ENCODE measurements around the gene MRM1.
A peak's percentile ranks its signal among the peaks of the same experiment; 100 is the strongest.

Gene MRM1, protein sequence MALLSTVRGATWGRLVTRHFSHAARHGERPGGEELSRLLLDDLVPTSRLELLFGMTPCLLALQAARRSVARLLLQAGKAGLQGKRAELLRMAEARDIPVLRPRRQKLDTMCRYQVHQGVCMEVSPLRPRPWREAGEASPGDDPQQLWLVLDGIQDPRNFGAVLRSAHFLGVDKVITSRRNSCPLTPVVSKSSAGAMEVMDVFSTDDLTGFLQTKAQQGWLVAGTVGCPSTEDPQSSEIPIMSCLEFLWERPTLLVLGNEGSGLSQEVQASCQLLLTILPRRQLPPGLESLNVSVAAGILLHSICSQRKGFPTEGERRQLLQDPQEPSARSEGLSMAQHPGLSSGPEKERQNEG

GRCh38 chr17:36601303-36602029 lies at the start of gene MRM1:
Gene MRM1, plus strand, starts transcription at chr17:36601583. Its CDS starts 228 bp downstream, at chr17:36601811.
- peak; percentile 97 for DNase-seq

DNA sequence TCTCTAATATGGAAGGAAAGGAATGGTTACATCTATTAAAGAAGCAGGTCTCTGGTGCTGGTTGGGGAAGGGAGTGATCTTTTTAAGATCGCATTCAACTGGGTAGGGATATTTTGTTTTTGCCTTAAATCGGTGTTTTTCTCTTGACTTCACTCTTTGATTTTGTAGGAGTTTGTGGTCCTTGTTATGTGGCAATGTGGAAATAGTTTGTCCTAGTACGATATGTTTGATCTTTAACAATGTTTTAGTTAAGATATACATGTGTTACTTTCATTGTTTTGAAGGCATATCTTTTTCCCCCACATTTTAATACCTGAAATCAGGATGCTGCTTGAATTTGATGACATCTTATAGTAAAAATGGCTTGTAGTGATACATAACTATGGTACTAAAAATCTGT lies 47.9 kb upstream of the MRM1 start:
- no peak for DNase-seq

DNA sequence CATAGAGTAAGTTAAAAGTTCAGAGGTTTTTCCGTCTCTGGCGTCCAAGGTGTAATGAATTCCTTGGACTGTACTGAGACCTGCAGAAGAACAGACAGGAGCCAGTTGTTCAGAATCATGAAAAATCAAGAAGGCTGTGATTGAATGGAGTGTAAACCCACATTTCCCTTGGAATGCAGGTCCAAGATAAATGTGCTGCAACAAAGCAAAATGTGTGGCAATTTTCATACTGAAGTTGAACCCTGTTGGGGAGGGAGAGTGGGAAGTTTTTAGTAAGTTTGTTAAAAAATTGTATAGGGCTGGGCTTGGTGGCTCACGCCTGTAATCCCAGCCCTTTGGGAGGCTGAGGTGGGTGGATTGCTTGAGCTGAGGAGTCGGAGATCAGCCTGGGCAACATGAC lies 35.3 kb upstream of the MRM1 start:
- no peak for DNase-seq

DNA sequence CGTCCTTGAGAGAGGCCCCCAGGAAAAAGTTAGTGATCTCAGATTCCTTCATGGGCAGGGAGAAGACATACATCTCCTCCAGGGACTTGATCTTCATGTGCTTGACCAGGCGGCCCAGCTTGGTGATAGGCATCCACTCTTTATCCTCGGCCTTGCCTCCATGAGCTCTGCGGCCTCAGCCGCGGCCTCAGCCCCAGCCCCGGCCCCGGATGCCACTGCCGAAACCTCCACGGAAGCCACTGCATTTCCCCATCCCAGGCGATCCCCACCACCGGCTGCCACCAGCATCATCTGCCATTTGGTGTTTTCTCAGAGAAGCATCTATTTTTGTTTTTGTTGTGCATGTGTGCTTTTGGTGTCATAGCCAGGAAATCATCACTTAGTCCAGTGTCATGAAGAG lies 26.4 kb upstream of the MRM1 start:
- DNase-seq: no peak

GRCh38 chr17:36576793-36577192 lies 24.6 kb upstream of the MRM1 start:
- no peak for DNase-seq

GRCh38 chr17:36578671-36579070 lies 22.7 kb upstream of the MRM1 start:
- no peak for DNase-seq

DNA sequence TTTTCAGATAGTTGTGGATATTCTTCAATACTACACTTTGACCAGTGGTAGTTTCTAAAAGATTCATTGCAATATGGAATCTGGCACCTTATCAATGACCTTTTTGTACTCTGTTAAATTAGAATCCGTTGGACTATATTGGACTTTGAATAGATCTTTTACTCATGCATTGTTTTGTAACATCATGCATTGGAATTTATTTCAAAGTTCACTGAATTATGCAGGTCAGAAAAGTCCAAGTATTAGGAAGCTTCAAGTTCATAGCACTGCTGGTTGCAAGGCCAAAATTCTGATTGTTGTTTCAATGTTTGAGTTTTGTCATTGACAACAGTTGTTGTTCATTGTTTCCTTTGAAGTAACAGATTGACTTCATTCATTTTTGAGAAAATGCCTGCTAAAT lies 17.6 kb upstream of the MRM1 start:
- no peak for DNase-seq

GRCh38 chr17:36586138-36586537 lies 15.2 kb upstream of the MRM1 start:
- no peak for DNase-seq

GRCh38 chr17:36590082-36590481 lies 11.3 kb upstream of the MRM1 start:
- DNase-seq: no peak

GRCh38 chr17:36591434-36592315 lies 9.7 kb upstream of the MRM1 start, which contains the start of gene DHRS11:
Gene DHRS11, plus strand, starts transcription at chr17:36591879. Its CDS starts 131 bp downstream, at chr17:36592010.
- peak; percentile 94 for DNase-seq

DNA sequence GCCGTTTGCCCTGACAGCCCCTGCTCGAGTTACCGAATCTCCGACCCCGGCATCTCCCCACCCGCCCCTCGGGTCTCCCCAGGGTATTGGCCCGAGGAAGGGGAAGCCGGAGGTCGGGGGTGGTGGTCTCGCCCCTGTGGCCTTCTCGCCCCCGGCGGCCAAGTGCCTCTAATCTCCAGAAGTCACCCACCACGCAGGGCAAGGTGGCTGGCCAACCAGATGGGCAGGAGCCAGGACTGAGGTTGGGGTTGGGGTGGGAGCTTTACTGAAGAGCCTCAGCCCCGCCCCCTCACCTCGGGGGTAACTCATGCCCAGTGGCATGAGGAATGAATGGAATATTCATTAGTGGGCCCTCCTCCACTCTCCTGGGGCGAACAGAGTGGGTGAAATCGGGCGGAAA lies 9.1 kb upstream of the MRM1 start:
- no peak for DNase-seq

GRCh38 chr17:36592716-36593321 lies 8.6 kb upstream of the MRM1 start:
- DNase-seq: peak; percentile 52

- peak; percentile 47 for DNase-seq
Observed at GRCh38 chr17:36593656-36594316, 7.6 kb upstream of the MRM1 start.

DNA sequence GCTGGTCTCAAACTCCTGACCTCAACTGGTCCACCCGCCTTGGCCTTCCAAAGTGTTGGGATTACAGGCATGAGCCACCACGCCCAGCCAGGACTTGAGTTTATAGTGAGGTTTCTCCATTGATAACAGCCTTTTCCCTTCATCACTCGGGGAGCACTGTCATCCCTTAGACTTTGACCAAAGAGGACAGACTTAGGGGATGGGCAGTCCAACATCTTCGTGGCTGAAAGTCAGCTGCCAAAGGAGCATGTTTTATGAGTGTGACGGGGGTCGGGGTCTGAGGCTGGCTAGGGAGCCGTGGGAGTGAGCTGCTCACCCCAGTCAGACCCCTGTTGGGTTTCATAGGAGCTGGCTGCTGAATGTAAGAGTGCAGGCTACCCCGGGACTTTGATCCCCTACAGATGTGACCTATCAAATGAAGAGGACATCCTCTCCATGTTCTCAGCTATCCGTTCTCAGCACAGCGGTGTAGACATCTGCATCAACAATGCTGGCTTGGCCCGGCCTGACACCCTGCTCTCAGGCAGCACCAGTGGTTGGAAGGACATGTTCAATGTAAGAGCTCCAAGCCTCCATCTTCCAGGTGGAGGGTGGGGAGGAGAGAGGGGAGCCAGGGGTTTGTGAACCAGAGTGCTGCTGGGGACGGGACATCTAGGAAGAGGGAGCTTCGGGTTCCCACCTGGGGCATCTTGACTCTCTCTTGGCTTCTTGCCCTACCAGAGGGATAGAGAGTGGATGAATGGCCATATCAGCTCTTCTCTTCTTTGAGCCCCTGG lies 6.6 kb upstream of the MRM1 start:
- DNase-seq: no peak

DNA sequence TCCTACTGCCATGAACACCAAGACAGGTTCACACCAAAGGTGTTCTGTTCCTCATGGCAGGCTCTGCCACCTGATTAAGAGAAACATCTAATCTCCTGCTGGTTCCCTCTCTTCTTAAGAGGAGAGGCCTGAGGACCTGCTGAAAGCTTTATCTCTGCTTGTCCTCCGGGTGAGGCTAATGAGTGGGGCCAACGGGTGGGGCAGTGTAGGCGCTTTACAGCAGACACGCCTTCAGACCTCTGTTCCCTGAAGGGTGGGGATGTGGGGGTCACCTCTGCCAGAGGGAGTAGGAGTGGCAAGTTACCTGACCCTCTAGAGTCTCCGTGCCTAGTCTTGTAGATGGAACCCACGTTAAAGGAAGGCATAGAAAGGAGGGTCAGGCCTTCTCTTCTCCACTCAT lies 4.2 kb upstream of the MRM1 start:
- DNase-seq: no peak

GRCh38 chr17:36597866-36598777 lies 3.3 kb upstream of the MRM1 start:
- no peak for DNase-seq

DNA sequence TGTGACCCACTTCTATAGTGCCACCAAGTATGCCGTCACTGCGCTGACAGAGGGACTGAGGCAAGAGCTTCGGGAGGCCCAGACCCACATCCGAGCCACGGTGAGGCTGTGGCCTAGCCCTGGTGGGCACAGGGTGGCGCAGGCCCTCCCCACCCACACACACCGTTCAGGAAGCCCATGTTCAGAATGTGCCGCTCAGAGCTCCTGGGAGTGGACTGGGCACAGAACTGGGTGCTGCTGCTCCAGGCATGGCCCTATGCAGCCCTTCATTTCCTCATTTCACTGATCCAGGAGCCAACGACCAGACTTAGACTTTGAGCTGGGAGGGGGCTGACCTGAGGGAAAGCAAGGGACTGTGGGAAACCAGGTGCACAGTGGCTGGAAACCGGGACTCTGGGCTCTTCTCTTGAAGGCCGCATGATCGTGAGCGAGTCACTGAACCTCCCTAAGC lies 2.4 kb upstream of the MRM1 start:
- DNase-seq: no peak

DNA sequence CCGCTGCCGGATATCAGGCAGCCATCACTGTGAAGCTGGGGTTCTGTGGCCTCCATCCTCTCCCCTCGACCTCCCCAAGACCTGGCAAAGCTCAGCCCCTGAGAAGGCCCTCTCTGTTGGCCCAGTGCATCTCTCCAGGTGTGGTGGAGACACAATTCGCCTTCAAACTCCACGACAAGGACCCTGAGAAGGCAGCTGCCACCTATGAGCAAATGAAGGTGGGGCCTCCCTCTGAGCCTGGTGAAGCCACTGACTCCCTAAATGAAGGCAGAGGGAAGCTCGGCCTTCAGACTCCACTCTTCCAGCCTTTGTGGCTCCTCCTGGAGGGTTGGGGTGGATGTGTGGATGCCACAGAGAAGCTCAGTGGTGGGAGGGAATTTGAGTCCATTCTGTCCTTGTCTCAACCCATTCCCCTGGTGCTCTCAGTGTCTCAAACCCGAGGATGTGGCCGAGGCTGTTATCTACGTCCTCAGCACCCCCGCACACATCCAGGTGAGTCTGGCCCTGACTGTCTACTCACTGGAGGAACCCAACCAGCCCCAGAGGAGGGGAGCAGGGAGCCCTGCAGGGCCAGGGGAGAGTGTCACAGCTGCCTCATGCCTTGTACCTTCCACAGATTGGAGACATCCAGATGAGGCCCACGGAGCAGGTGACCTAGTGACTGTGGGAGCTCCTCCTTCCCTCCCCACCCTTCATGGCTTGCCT lies 1.7 kb upstream of the MRM1 start:
- no peak for DNase-seq

DNA sequence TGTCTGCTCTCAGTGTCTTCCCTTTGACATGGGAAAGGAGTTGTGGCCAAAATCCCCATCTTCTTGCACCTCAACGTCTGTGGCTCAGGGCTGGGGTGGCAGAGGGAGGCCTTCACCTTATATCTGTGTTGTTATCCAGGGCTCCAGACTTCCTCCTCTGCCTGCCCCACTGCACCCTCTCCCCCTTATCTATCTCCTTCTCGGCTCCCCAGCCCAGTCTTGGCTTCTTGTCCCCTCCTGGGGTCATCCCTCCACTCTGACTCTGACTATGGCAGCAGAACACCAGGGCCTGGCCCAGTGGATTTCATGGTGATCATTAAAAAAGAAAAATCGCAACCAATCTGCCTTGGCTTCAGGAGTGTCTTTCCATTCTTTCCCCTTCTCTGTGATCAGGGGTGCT lies 918 bp upstream of the MRM1 start:
- no peak for DNase-seq

DNA sequence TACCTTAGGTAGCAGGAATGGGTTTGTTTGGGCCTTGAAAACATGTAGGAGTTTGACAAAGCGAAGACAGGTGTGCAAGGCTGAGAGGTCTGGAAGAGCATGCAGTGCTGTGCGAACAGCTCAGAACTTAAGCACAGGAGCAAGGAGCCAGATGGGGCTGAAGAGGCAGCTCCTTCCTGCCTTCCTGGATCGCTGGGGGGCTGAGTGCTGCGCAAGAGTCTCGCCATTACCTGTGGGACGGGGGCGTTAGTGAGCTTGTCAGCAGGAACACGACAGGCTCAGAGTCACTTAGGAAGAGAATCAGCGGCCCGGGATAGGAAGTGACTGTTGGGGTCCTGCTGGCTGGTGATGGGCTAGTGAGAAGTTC lies 464 bp upstream of the MRM1 start:
- no peak for DNase-seq

Data from activated CD8-positive, alpha-beta memory T cell treated with anti-CD3 and anti-CD28 coated beads for 24 hours (primary cell).